AG04450 (cell line): ENCODE measurements around the gene RPS6KA1. TPM values are rescaled to one million over a fixed set of nuclear protein-coding genes. Genes with fewer than 3 reads are reported as not detected.
A peak's percentile ranks its signal among the peaks of the same experiment; 100 is the strongest.

Source experiments
- CTCF ChIA-PET: fragments of 300-600, 350-600 bp; formaldehyde crosslinking; extraction: SDS; loops from one replicate; lab custom pipeline; 2022; ENCODE audit warnings: antibody characterized with exemption, inconsistent platforms; lab: Charles Lee
- POLR2A ChIA-PET: fragments of 350-600 bp; formaldehyde crosslinking; extraction: SDS; loops from one replicate; lab custom pipeline; 2021; ENCODE audit warnings: antibody characterized with exemption, inconsistent platforms; lab: Yijun Ruan, JAX
- DNase-seq: peaks from one replicate; pipeline ENCODE4 v3.0.0-alpha.2; 2011; ENCODE audit warnings: low read depth, low spot score
- H3K27ac ChIP-seq: one replicate; pipeline ENCODE4 v1.5.1; 2012; ENCODE audit warnings: low read depth, low read length, control low read depth
- H3K27me3 ChIP-seq: one replicate; pipeline ENCODE4 v1.6.0; 2012; ENCODE audit warnings: low read length; ENCODE audit not compliant: control insufficient read depth, insufficient read depth
- H3K4me3 ChIP-seq: 2 replicates; pipeline ENCODE4 v1.5.1; 2011; ENCODE audit warnings: mild to moderate bottlenecking, low read depth, low read length, control low read depth
- H3K9me3 ChIP-seq: 2 replicates; pipeline ENCODE4 v1.5.1; 2012; ENCODE audit warnings: low read length; ENCODE audit not compliant: control insufficient read depth, insufficient read depth
- CTCF ChIP-seq: IDR thresholded peaks from 2 replicates; pipeline ENCODE4 v1.5.1; 2011; ENCODE audit warnings: low read depth, low read length, control low read depth, inconsistent platforms
- polyA plus RNA-seq: library from polyadenylated mRNA; depleted of rRNA; stranded (reverse); fragments of >200 nt; gene quantifications from 2 replicates; pipeline ENCODE4 v1.2.3, GENCODE V29; 2011

Gene RPS6KA1
- polyA plus RNA-seq, 1 experiment = 2.8 TPM

GRCh38 chr1:26530895-26531598 is 1.5 kb downstream of the RPS6KA1 start:
- CTCF ChIA-PET = interaction anchor here (3.9 kb wide), 1 partner anchor 7 kb away, joined by 25 read pairs; no protein-coding TSS in a partner anchor
- Histone ChIP-seq H3K27ac (no peak overlapping the region), H3K4me3 (no peak overlapping the region), H3K9me3 (no peaks in the 10 kb centered on the region; the same call in 1 of the 2 replicates), H3K27me3 (no peaks in the 10 kb centered on the region)
- POLR2A ChIA-PET = no interaction called here
- no peak for DNase-seq
- peak; percentile 31; the same call in 1 of the 2 replicates for TF ChIP-seq CTCF

DNA sequence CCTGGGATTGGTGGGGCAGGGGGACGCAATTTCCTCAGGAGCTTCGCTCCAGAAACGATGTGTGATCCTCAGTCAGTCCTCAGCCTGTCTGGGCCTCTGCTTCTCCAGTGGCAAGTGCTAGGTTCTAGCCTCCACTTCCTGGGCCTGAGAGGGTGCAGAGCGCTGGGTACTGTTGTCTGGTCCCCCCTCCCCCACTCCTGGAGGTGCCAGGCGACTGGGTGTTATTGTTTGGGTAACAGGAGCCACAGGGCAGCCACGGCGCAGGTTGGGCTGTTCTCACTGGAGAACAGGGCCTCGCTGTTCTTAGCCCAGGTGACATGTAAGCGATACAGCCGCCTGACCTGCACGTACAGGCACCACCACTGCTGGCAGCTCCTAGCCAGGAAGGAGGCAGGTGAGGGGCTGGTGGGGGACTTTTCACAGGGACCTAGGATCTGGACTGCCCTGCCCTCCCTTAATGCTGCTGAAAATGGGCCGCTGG is 2.1 kb downstream of the RPS6KA1 start:
- ChIA-PET POLR2A (no interaction called here), CTCF (interaction anchor here (0.6 kb wide), 1 partner anchor 54 kb away, joined by 5 read pairs; no protein-coding TSS in a partner anchor)
- Histone ChIP-seq H3K9me3 (no peaks in the 10 kb centered on the region; the same call in 1 of the 2 replicates), H3K27ac (no peak overlapping the region), H3K27me3 (no peaks in the 10 kb centered on the region), H3K4me3 (no peak overlapping the region)
- TF ChIP-seq CTCF = no peak
- no peak for DNase-seq

DNA sequence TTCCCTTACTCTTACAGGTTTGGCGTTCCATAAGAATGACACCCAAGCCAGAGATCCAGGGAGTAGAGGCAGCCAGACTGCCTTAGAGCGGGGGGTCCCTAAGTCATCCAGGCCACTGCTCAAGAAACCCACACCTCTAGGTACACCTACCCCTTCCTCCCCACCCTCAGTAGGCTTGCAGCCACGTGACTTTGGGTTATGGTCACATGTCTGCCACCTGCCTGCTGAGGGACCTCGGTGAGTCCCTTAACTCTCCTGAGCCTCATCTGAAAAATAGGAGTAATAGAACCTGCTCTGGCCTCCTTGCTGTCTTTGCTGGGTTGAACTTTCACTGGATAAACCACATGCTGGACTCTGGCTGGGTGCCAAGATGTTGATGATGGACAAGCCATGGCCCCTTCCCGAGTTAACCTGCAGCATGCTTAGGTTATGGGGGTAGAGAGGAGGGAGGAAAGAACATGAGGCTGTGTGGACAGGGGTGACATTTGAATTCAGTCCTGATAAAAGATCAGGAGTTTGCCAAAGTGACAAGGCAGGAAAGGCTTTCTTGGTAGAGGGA is 4.5 kb downstream of the RPS6KA1 start:
- Histone ChIP-seq H3K4me3 (no peak overlapping the region), H3K27me3 (no peaks in the 10 kb centered on the region), H3K9me3 (no peaks in the 10 kb centered on the region; the same call in 1 of the 2 replicates), H3K27ac (no peak overlapping the region)
- no peak for DNase-seq
- ChIA-PET POLR2A (no interaction called here), CTCF (no interaction called here)
- TF ChIP-seq CTCF = no peak

DNA sequence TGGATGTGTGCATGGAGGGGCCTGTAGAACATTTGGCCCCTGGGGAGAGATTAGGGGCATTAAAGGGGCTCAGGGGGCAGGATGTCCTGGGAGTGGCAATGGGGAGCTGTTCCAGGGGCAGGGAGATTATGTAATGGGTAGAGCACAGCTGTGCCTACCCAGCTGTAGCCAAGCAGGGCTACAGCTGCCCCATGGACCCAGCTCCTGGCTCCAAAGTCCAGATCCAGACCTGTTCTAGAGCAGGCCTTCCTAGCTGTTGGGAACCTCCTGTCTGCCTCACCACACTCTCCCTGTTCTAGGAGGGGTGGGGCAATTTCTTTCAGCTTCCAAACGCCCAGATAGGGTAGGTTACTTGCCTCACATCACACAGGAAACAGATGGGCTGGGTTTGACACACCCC is 5.6 kb downstream of the RPS6KA1 start:
- H3K27ac ChIP-seq = no peak overlapping the region
- H3K9me3 ChIP-seq = no peaks in the 10 kb centered on the region; the same call in 1 of the 2 replicates
- DNase-seq = no peak
- no peaks in the 10 kb centered on the region for H3K27me3 ChIP-seq
- no peak overlapping the region for H3K4me3 ChIP-seq
- TF ChIP-seq CTCF = no peak
- CTCF ChIA-PET = no interaction called here
- POLR2A ChIA-PET = no interaction called here

DNA sequence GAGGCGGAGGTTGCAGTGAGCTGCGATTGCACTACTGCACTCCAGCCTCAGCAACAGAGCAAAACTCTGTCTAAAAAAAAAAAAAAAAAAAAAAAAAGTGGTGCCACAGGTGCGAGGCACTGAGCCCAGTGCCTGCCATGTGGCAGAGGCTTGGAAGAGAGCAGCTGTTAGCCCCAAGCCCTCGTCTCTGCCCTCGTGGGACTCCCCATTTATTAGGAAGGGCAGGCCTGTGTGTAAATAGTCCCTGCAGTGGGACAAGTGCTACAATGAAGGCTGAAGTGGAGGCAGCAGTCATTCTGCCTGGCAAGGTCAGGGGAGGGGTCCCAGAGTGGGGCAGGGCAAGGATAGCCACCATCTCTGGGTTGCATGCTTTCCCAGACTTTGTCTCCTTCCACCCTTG is 6.5 kb downstream of the RPS6KA1 start:
- Histone ChIP-seq H3K4me3 (no peak overlapping the region), H3K9me3 (no peaks in the 10 kb centered on the region; the same call in 1 of the 2 replicates), H3K27me3 (no peaks in the 10 kb centered on the region), H3K27ac (no peak overlapping the region)
- TF ChIP-seq CTCF = no peak
- DNase-seq = no peak
- ChIA-PET CTCF (no interaction called here), POLR2A (no interaction called here)
